BLaER1 (cell line): ENCODE measurements around the gene LYST.

Source experiments
- H3K27ac ChIP-seq: shearing (Covaris generic); formaldehyde crosslinking; 2 replicates; pipeline ENCODE4 v1.8.1; 2022
- H3K27me3 ChIP-seq: shearing (Covaris generic); formaldehyde crosslinking; 2 replicates; pipeline ENCODE4 v1.8.1; 2022
- H3K36me3 ChIP-seq: shearing (Covaris generic); formaldehyde crosslinking; 2 replicates; pipeline ENCODE4 v1.8.1; 2022
- H3K4me1 ChIP-seq: shearing (Covaris generic); formaldehyde crosslinking; 2 replicates; pipeline ENCODE4 v1.8.1; 2022
- H3K4me2 ChIP-seq: shearing (Covaris generic); formaldehyde crosslinking; 2 replicates; pipeline ENCODE4 v1.8.1; 2022
- H3K4me3 ChIP-seq: shearing (Covaris generic); formaldehyde crosslinking; 2 replicates; pipeline ENCODE4 v1.8.1; 2022
- H3K9ac ChIP-seq: shearing (Covaris generic); formaldehyde crosslinking; 2 replicates; pipeline ENCODE4 v1.8.1; 2022
- H3K9me3 ChIP-seq: shearing (Covaris generic); formaldehyde crosslinking; 2 replicates; pipeline ENCODE4 v1.8.1; 2022
- H4K20me1 ChIP-seq: shearing (Covaris generic); formaldehyde crosslinking; 2 replicates; pipeline ENCODE4 v1.8.1; 2022
- Cebpa-rat ChIP-seq: shearing (Covaris generic); IDR thresholded peaks from 2 replicates; pipeline ENCODE4 v1.8.1; 2022

Gene LYST

DNA sequence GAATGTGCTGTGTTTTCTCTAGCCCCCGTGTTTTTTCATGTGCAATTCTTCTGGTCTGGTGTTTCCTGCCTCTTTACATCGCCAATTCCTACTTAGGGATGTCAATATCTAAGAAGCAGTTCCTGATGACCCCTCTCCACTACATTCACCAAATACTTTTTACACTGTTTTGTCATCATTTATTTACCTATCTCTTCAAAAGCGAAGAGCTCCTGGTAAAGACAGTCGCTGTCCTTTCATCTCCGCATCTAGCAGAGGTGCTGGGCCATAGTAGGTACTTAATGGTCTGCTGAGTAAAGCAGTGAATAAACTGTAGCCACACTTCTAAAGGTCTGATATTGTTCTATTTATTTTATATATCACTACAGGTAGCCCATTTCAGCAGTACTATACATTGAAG is 43.0 kb downstream of the LYST start:
- no peak overlapping the region for H3K9ac ChIP-seq
- no peaks in the 10 kb centered on the region for H3K27me3 ChIP-seq
- H4K20me1 ChIP-seq: no peaks in the 10 kb centered on the region
- no peak overlapping the region for H3K27ac ChIP-seq
- H3K4me3 ChIP-seq: no peak overlapping the region
- no peaks in the 10 kb centered on the region; the same call in 1 of the 2 replicates for H3K36me3 ChIP-seq
- H3K4me1 ChIP-seq: no peaks in the 10 kb centered on the region
- no peak for TF ChIP-seq Cebpa-rat
- no peak overlapping the region for H3K4me2 ChIP-seq
- no peaks in the 10 kb centered on the region for H3K9me3 ChIP-seq

DNA sequence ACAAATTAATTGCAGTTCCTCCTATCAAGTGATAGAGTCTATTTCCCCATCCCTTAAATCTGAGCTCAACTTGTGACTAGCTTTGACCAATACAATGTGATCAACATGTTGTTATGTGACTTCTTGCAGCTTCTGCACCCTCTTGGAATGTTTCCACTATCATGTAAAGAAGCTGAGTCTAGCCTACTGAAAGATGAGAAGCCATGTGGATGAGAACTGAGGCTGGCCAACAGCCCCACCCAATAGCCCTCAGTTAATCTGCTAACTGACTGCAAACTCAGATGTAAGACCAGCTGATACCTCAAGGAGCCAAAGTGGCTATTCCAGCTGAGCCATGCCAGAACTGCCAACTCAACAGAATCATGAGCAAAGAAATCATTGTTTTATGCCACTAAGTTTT is 44.0 kb downstream of the LYST start:
- no peaks in the 10 kb centered on the region; the same call in 1 of the 2 replicates for H3K36me3 ChIP-seq
- no peaks in the 10 kb centered on the region for H3K4me1 ChIP-seq
- H3K9ac ChIP-seq: no peak overlapping the region
- H3K4me2 ChIP-seq: no peak overlapping the region
- no peak overlapping the region for H3K4me3 ChIP-seq
- no peaks in the 10 kb centered on the region for H3K27me3 ChIP-seq
- no peaks in the 10 kb centered on the region for H3K9me3 ChIP-seq
- no peaks in the 10 kb centered on the region for H4K20me1 ChIP-seq
- TF ChIP-seq Cebpa-rat: no peak
- H3K27ac ChIP-seq: no peak overlapping the region

DNA sequence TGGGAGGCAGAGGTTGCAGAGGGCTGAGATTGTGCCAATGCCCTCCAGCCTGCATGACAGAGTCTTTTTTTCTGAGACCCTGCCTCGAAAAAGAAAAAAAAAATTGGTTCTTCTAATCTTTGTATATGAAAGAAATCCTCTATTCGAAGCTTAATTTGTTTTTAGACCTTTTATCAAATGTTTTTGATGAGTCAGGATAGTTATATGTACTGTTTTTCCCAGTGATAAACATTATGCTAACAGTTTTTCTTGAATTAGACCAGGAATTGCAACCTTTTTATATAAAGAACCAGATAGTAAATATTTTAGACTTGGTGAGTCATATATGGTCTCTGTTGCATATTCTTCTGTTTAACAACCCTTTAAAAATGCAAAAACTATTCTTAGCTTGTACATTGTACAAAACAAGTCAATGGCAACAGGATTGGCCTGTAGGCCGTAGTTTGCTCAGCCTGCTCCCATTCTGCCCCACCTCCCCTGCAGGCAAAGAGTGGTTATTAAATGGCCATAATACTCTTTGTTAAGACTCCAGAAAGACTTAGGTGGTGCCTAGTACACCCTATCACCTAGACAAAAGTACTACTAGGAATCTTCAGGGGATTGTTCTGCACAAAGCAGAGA is 45.2 kb downstream of the LYST start:
- H3K4me2 ChIP-seq: no peak overlapping the region
- no peak overlapping the region for H3K27ac ChIP-seq
- H3K27me3 ChIP-seq: no peaks in the 10 kb centered on the region
- H3K36me3 ChIP-seq: no peaks in the 10 kb centered on the region; the same call in 1 of the 2 replicates
- H3K4me1 ChIP-seq: no peaks in the 10 kb centered on the region
- no peaks in the 10 kb centered on the region for H4K20me1 ChIP-seq
- H3K9me3 ChIP-seq: no peaks in the 10 kb centered on the region
- no peak overlapping the region for H3K9ac ChIP-seq
- no peak for TF ChIP-seq Cebpa-rat
- no peak overlapping the region for H3K4me3 ChIP-seq

DNA sequence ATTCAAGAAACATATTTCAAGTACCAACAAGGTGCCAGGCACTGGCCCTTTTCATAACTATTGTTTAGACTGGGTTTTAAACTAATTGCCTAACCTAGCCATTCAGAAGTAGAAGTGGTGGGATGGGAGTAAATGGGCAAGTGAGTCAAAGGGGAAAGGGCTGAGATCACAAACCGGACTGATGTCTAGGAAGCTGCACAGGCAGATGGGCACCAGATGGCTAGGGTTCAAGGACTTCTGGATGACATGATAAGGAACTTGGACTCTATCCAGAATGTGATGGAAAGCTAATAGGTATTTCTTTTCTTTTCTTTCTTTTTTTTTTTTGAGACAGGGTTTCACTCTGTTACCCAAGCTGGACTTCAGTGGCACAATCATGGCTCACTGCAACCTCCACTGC is 46.6 kb downstream of the LYST start:
- H3K27me3 ChIP-seq: no peaks in the 10 kb centered on the region
- H3K9ac ChIP-seq: no peak overlapping the region
- no peak overlapping the region for H3K4me3 ChIP-seq
- H4K20me1 ChIP-seq: no peaks in the 10 kb centered on the region
- H3K4me2 ChIP-seq: no peak overlapping the region
- H3K36me3 ChIP-seq: no peaks in the 10 kb centered on the region
- no peaks in the 10 kb centered on the region for H3K9me3 ChIP-seq
- no peaks in the 10 kb centered on the region for H3K4me1 ChIP-seq
- TF ChIP-seq Cebpa-rat: no peak
- H3K27ac ChIP-seq: no peak overlapping the region

DNA sequence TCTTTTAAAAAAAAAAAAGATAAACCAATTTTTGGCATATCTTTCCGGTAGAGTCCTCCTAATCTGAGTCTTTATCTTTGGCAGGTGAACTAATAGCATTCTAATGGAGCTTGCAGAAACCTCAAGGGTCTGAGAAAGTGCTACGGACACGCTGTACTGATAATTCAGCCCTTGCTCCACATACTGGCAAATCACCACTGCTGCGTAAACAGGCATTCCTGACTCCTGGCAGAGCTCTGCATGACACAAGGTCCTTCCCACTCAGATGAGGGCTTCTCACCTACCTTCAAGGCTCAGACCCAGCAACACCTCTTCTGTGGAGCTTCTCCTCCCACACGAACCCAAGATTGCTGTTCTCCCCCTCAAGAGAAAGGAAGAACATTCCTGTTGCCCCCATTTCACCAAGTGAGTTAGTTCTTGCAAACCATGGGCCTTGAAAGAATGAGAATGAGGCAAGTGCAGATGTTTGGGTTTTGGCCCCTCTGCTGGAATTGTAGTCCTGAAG is 48.0 kb downstream of the LYST start:
- no peaks in the 10 kb centered on the region for H3K4me1 ChIP-seq

DNA sequence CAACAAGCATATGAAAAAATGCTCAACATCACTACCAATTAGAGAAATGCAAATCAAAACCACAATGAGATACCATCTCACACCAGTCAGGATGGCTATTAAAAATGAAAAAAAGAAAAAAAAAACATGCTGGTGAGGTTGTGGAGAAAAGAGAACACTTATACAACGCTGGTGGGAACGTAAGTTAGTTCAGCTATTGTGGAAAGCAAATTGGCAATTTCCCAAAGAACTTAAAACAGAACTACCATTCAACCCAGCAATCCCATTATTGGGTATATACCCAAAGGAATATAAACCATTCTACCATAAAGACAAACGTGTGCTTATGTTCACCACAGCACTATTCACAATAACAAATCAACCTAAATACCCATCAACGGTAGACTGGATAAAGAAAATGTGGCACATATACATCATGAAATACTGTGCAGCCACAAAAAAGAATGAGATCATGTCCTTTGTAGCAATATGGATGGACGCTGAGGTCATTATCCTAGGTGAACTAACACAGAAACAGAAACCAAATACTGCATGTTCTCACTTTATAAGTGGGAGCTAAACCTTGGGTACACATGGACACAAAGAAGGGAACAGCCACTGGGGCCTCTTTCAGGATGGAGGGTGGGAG is 49.5 kb downstream of the LYST start:
- no peaks in the 10 kb centered on the region for H3K36me3 ChIP-seq
- no peaks in the 10 kb centered on the region for H4K20me1 ChIP-seq
- no peak overlapping the region for H3K4me3 ChIP-seq

More for the DNA sequence above, 48.0 kb downstream of the LYST start:
- H4K20me1 ChIP-seq: no peaks in the 10 kb centered on the region
- TF ChIP-seq Cebpa-rat: no peak
- H3K4me2 ChIP-seq: no peak overlapping the region
- H3K27me3 ChIP-seq: no peaks in the 10 kb centered on the region
- no peaks in the 10 kb centered on the region for H3K36me3 ChIP-seq
- H3K4me3 ChIP-seq: no peak overlapping the region
- H3K27ac ChIP-seq: no peak overlapping the region
- no peak overlapping the region for H3K9ac ChIP-seq
- no peaks in the 10 kb centered on the region for H3K9me3 ChIP-seq

DNA sequence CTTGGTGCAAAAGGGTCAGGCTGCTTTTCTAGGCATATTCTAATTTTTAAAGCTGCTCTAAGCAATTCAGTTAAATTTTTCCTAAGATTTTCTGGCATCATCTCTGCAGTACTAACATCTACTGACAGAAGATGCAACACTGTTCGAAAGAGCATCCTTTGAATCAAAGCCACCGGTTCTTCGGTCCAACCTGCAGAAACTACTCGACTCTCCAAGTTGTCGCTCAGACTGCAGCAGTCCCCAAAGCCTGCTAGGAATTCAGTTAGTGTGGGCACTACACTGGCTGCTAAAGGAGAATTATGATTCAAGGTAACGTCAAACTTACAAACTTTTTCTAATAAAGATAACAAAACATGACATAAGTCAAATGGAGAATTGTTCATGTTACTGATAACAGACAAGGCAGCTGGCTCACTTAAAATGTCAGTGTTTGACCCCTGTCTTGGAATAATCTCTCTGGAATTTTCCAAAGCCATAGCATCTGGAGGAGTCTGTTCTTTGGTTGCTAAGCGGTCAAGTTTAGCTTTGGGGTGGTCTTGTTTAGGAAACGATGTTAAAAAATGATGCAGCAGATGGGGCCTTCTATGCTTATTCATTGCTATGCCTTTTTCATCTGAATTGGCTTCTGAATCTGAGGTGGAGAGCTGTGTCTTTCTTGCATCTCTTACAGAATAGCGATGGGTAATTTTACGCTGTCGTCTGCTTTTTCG is 56.9 kb downstream of the LYST start:
- H3K9ac ChIP-seq: no peak overlapping the region
- H3K9me3 ChIP-seq: no peaks in the 10 kb centered on the region
- no peak overlapping the region for H3K4me3 ChIP-seq
- H3K36me3 ChIP-seq: no peaks in the 10 kb centered on the region; the same call in 1 of the 2 replicates
- H3K27me3 ChIP-seq: no peaks in the 10 kb centered on the region
- no peaks in the 10 kb centered on the region for H3K4me1 ChIP-seq
- no peak overlapping the region for H3K27ac ChIP-seq
- TF ChIP-seq Cebpa-rat: no peak
- H4K20me1 ChIP-seq: no peaks in the 10 kb centered on the region
- no peak overlapping the region for H3K4me2 ChIP-seq

More for the DNA sequence above, 49.5 kb downstream of the LYST start:
- Histone ChIP-seq H3K27me3 (no peaks in the 10 kb centered on the region), H3K27ac (no peak overlapping the region), H3K9me3 (no peaks in the 10 kb centered on the region), H3K9ac (no peak overlapping the region), H3K4me2 (no peak overlapping the region), H3K4me1 (no peaks in the 10 kb centered on the region)
- TF ChIP-seq Cebpa-rat: no peak

DNA sequence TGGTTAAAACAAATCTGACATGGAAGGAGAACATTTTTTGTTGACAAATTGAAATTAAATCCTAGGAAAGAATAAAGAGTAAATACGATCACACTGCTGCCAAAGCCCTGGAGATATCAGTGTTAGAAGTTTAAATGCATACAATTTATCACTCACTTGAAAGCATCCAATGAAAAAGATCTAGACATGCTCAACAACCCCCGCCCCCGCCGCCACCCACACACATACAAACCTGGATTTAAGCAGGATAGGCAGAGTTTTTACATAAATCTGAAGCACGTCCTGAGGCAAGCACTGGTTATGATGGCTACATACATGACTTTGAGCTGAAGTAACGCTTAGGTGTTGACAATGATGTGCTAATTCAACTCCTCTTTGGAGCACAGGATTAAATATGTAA is 58.5 kb downstream of the LYST start:
- Histone ChIP-seq H3K4me1 (no peaks in the 10 kb centered on the region), H3K27me3 (no peaks in the 10 kb centered on the region), H4K20me1 (no peaks in the 10 kb centered on the region), H3K4me2 (no peak overlapping the region), H3K9ac (no peak overlapping the region), H3K36me3 (no peaks in the 10 kb centered on the region; the same call in 1 of the 2 replicates), H3K9me3 (no peaks in the 10 kb centered on the region), H3K4me3 (no peak overlapping the region), H3K27ac (no peak overlapping the region)
- no peak for TF ChIP-seq Cebpa-rat

DNA sequence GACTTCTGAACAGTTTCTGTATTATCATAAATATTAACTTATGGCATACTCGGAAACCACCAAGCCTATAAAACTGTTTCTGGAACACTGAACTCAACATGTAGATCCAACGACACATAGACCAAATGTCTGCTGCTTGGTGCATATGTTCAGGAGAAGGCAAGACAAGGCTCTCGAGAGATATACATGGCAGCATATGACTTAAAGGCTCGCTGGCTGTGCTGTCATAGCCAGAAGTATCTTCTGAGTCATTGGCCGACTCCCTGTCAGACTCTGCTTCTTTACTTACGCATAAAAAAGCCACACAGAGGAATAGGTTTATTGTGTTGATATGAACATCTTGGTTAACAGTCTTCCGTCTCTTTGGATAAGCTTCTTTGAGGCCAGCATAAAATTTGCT is 60.6 kb downstream of the LYST start:
- Histone ChIP-seq H3K27ac (no peak overlapping the region), H3K27me3 (no peaks in the 10 kb centered on the region), H3K4me2 (no peak overlapping the region), H3K4me3 (no peak overlapping the region), H4K20me1 (no peaks in the 10 kb centered on the region), H3K9me3 (no peaks in the 10 kb centered on the region), H3K9ac (no peak overlapping the region), H3K4me1 (no peaks in the 10 kb centered on the region), H3K36me3 (no peaks in the 10 kb centered on the region; the same call in 1 of the 2 replicates)
- no peak for TF ChIP-seq Cebpa-rat
